Measurements from ENCODE around the gene COX7C.
"Not testable (repeated sequence)": the region's sequence is repeated elsewhere in the genome, so short reads cannot be mapped to it uniquely, and the experiment has no call there.

Gene COX7C

DNA sequence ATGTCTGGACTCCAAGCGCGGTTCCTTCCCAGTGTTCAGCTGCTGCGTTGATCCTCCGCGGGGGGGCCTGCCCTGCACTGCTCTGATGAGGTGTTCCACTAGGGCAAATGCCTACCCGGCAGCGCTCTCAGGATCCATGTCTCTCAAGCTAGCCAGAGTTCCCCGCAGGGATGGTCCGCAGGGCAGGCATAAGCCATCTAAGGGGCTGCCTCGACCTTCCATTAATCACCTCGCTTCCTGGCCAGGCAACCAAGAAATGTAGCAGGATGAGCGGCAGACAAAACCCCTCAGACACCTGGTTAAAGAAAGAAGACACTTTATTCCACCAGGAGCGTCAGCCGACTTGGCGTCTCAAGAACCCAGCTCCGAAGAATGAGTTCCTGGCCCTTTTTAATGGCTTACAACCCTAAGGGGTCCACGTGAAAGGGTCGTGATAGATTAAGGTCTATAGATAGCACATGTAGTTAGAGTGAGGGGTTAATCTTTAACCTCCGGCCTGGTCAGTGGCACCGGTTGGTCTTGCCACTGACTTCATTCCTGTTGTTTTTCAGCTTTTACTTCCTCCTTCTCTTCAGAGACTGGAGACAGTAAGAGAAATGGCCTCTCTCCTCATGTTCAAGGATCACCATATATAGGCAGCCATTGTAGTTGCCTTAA, 47.2 kb upstream of the COX7C start:
- no peak overlapping the region for H3K4me3 ChIP-seq (ENCODE audit: low read depth, low read length)
- CTCF ChIA-PET, result no interaction called here

DNA sequence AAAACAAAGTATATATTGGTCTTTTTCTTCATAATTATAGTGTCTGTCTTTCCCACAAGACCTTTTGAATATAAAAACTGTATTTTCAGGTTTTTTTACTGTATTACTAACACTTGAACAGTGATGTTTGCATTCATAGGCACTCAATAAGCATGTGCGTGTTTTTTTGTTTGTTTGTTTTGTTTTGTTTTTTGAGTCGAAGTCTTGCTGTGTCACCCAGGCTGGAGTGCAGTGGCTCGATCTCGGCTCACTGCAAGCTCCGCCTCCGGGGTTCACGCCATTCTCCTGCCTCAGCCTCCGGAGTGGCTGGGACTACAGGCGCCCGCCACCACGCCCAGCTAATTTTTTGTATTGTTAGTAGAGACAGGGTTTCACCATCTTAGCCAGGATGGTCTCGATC, 46.6 kb upstream of the COX7C start:
- H3K9me3 ChIP-seq (ENCODE audit: control insufficient read depth, insufficient read depth, low read depth, low read length); H3K4me3 ChIP-seq (ENCODE audit: low read depth, low read length); CTCF ChIA-PET; H3K36me3 ChIP-seq (ENCODE audit: control insufficient read depth in 2 of 2, insufficient read depth in 1 of 2, low read length in 2 of 2); POLR2A ChIA-PET; H3K27ac ChIP-seq (ENCODE audit: extremely low read depth, low read depth, low read length); H3K4me1 ChIP-seq (ENCODE audit: control insufficient read depth, insufficient read depth, low read length): not testable (repeated sequence)

More for the DNA sequence above, 47.2 kb upstream of the COX7C start:
- POLR2A ChIA-PET, result no interaction called here
- Histone ChIP-seq H3K4me1 (ENCODE audit: control insufficient read depth, insufficient read depth, low read length) (no peaks in the 10 kb centered on the region), H3K36me3 (ENCODE audit: control insufficient read depth in 2 of 2, insufficient read depth in 1 of 2, low read length in 2 of 2) (no peaks in the 10 kb centered on the region), H3K27ac (ENCODE audit: extremely low read depth, low read depth, low read length) (no peak overlapping the region), H3K9me3 (ENCODE audit: control insufficient read depth, insufficient read depth, low read depth, low read length) (no peaks in the 10 kb centered on the region)
- TF ChIP-seq, protein P1, sequence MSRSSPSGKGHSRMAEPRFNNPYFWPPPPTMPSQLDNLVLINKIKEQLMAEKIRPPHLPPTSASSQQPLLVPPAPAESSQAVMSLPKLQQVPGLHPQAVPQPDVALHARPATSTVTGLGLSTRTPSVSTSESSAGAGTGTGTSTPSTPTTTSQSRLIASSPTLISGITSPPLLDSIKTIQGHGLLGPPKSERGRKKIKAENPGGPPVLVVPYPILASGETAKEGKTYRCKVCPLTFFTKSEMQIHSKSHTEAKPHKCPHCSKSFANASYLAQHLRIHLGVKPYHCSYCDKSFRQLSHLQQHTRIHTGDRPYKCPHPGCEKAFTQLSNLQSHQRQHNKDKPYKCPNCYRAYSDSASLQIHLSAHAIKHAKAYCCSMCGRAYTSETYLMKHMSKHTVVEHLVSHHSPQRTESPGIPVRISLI (tag by site-specific recombination; IDR thresholded peaks at IDR 0.05), result no peak
- TF ChIP-seq ZNF621 (tag by site-specific recombination; IDR thresholded peaks at IDR 0.05) (no peak), PRDM1 (tag by site-specific recombination; IDR thresholded peaks at IDR 0.05) (no peak), ZNF624 (tag by site-specific recombination; IDR thresholded peaks at IDR 0.05) (no peak), ZSCAN16 (tag by site-specific recombination; IDR thresholded peaks at IDR 0.05) (no peak), ZNF394 (tag by site-specific recombination; IDR thresholded peaks at IDR 0.05; ENCODE audit: borderline replicate concordance) (no peak), ZNF19 (tag by site-specific recombination; IDR thresholded peaks at IDR 0.05; ENCODE audit: low read depth) (no peak), KLF16 (tag by site-specific recombination; IDR thresholded peaks at IDR 0.05) (no peak), ZNF2 (tag by site-specific recombination; IDR thresholded peaks at IDR 0.05) (no peak), ZNF266 (tag by site-specific recombination; IDR thresholded peaks at IDR 0.05; ENCODE audit: low read depth) (no peak), SP7 (tag by site-specific recombination; IDR thresholded peaks at IDR 0.05) (no peak), HOXC10 (CRISPR knock-in tag; IDR thresholded peaks at IDR 0.05) (no peak)
- TF ChIP-seq, protein P2, sequence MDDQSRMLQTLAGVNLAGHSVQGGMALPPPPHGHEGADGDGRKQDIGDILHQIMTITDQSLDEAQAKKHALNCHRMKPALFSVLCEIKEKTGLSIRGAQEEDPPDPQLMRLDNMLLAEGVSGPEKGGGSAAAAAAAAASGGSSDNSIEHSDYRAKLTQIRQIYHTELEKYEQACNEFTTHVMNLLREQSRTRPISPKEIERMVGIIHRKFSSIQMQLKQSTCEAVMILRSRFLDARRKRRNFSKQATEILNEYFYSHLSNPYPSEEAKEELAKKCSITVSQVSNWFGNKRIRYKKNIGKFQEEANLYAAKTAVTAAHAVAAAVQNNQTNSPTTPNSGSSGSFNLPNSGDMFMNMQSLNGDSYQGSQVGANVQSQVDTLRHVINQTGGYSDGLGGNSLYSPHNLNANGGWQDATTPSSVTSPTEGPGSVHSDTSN (CRISPR knock-in tag; IDR thresholded peaks at IDR 0.05), result no peak
- TF ChIP-seq, protein P3, sequence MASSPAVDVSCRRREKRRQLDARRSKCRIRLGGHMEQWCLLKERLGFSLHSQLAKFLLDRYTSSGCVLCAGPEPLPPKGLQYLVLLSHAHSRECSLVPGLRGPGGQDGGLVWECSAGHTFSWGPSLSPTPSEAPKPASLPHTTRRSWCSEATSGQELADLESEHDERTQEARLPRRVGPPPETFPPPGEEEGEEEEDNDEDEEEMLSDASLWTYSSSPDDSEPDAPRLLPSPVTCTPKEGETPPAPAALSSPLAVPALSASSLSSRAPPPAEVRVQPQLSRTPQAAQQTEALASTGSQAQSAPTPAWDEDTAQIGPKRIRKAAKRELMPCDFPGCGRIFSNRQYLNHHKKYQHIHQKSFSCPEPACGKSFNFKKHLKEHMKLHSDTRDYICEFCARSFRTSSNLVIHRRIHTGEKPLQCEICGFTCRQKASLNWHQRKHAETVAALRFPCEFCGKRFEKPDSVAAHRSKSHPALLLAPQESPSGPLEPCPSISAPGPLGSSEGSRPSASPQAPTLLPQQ (tag by site-specific recombination; IDR thresholded peaks at IDR 0.05), result no peak
- TF ChIP-seq, protein P4, sequence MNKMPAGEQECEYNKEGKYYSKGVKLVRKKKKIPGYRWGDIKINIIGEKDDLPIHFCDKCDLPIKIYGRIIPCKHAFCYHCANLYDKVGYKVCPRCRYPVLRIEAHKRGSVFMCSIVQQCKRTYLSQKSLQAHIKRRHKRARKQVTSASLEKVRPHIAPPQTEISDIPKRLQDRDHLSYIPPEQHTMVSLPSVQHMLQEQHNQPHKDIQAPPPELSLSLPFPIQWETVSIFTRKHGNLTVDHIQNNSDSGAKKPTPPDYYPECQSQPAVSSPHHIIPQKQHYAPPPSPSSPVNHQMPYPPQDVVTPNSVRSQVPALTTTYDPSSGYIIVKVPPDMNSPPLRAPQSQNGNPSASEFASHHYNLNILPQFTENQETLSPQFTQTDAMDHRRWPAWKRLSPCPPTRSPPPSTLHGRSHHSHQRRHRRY (tag by site-specific recombination; IDR thresholded peaks at IDR 0.05), result no peak
- TF ChIP-seq, protein P5, sequence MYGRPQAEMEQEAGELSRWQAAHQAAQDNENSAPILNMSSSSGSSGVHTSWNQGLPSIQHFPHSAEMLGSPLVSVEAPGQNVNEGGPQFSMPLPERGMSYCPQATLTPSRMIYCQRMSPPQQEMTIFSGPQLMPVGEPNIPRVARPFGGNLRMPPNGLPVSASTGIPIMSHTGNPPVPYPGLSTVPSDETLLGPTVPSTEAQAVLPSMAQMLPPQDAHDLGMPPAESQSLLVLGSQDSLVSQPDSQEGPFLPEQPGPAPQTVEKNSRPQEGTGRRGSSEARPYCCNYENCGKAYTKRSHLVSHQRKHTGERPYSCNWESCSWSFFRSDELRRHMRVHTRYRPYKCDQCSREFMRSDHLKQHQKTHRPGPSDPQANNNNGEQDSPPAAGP (tag by site-specific recombination; IDR thresholded peaks at IDR 0.05), result no peak
